Superior temporal gyrus (tissue), 1 donor: ENCODE data around the gene ZNF48.
"Not testable (repeated sequence)": the region's sequence is repeated elsewhere in the genome, so short reads cannot be mapped to it uniquely, and the experiment has no call there.

Experiments used
- DNase-seq: peaks from one replicate; pipeline ENCODE4 v3.0.0-alpha.2; 2016; ENCODE audit errors: extremely low spot score

The ZNF48 gene

DNA sequence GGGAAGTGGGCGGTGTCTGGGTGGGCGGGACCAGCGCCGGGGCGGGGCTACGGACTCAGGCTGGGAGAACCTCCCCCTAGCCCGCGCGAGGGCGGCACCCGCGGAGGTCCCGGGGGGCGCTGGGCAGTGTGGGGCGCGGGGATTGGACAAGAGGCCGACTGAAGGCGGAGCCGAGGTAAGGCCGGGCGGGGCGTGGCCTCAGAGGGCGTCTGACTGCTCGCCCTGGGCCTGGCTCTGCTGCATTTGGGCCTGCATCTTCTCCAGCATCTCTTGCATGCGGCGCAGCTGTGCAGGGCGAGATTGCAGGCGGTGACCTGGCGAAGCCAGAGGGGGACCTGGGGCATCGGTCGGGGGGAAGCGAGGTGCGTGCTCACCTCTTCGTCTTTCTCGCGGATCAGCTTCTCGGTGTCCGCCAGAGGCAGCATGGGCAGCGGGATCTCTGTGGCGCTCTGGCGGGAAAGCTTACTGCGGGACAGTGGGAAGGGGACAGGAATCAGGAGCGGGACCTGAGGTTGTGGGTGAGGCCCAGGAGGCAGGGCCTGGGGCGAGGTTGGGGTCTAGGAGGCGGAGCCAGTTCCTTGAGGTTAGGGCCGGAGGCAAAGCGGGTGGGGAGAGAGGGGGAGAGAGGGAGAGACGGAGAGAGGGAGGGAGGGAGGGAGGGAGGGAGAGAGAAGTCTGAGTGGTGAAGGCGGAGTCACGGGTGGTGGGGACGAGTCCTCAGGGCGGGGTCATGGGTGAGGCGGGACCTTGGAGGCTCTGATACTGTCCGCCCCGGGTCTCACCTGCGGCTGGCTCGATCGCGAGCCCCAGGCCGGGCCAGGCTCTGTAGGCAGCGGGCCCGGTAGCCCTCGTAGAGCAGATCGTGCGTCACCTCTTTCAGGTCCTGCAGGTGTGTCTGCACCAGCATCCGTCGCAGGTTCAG, 16.7 kb upstream of the ZNF48 start:
- DNase-seq = peak; percentile 98

GRCh38 chr16:30379158-30379783, 15.9 kb upstream of the ZNF48 start:
- DNase-seq = no peak

- no peak for DNase-seq
Measured at GRCh38 chr16:30380072-30380802, 15.0 kb upstream of the ZNF48 start.

DNA sequence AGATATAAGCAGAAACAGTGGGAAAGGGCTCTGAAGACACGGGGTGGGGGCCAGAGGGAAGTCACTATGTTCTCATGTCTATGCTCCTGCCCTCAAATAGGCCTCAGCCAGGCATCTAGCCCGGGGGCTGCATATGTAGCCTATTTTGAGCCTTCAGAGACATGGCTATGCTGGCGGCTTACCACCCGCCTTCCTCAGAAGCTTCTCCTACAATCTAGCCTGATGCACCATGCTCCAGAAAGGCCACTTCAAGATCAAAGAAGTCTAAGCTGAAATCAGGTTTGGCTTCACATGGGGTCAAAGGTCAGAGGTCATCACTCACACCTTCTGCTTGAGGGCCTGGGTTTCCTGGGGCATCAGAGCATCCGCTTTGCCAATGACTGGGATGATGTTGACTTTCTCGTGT, 14.4 kb upstream of the ZNF48 start:
- no peak for DNase-seq

- DNase-seq = no peak
Measured at GRCh38 chr16:30381291-30382041, 13.8 kb upstream of the ZNF48 start.

DNA sequence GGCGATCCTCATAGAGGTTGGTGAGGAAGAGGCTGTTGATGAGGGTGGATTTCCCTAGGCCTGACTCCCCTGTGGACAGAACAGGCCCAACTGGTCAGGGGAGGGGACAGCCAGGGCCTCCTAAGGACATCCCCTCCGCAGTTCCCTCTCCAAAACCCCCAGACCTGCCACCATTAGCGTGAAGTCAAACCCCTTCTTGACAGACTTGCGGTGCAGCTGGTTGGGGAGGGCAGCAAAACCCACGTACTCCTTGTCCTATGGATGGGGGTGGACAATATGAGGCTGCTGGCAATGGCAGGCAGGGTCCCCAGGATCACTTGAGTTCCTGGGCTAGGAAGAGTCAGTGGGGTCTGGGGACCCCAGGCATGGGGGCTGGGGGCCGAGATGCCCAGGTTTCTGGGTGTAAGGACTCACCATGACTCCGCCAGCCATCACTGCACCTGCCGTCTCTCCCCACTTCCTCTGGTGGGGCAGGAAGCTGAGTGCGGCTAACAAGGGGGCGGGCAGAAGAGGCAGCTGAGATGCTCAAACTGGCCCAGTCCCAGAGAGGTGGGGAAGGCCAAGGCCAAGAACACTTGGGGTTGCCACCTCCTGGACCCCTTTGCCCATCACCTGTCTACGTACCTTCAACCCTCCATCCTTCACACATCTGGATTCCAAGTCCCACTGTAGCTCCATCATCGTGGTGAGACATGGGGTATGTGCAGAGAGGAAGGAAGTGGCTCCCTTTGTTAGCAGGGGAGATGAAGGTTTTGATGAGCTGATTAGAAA, 12.9 kb upstream of the ZNF48 start, which contains the start of gene SEPTIN1:
SEPTIN1 (minus strand) TSS at position 451 of the 771 bp plus-strand sequence; CDS start at position 432, 19 bp downstream.
- DNase-seq = no peak

DNA sequence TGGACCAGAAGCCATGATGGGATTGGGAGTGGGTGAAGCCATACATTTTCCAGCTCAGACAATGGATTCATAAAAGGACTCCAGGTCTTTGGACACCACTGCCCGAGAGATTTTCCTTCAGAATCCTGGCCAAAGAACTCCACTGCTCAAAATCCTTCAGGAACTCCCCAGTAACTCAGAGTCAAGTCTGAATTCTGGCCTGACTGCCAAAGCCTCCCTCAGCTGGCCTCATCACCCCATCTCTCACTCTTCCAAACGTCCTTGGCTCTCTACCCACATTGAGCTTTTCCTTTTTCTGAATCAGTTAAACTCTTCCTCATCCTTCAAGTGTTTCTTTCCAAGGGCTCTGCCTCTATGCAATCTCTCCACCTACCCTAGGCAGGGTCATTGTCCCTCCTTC, 11.7 kb upstream of the ZNF48 start:
- DNase-seq = no peak

GRCh38 chr16:30394592-30395154, 547 bp upstream of the ZNF48 start:
- peak; percentile 34 for DNase-seq

- DNase-seq = peak; percentile 27
Measured at GRCh38 chr16:30395992-30396585, 869 bp downstream of the ZNF48 start.

DNA sequence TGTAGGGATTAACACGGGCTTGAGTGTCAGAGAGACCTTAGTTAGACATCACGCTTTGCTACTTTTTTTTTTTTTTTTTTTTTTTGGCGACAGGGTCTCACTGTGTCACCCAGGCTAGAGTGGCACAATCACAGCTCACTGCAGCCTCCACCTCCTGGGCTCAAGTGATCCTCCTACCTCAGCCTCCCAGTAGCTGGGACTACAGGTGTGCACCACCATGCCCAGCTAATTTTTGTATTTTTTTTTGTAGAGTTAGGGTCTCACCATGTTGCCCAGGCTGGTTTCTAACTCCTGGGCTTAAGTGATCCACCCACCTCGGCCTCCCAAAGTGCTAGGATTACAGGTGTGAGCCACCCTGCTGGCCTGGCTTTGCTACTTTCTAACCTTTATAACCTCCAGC, 1.4 kb downstream of the ZNF48 start:
- not testable (repeated sequence) for DNase-seq

- no peak for DNase-seq
Measured at GRCh38 chr16:30397056-30397455, 1.8 kb downstream of the ZNF48 start.

- DNase-seq = no peak
Measured at GRCh38 chr16:30397776-30398660, 2.8 kb downstream of the ZNF48 start.

DNA sequence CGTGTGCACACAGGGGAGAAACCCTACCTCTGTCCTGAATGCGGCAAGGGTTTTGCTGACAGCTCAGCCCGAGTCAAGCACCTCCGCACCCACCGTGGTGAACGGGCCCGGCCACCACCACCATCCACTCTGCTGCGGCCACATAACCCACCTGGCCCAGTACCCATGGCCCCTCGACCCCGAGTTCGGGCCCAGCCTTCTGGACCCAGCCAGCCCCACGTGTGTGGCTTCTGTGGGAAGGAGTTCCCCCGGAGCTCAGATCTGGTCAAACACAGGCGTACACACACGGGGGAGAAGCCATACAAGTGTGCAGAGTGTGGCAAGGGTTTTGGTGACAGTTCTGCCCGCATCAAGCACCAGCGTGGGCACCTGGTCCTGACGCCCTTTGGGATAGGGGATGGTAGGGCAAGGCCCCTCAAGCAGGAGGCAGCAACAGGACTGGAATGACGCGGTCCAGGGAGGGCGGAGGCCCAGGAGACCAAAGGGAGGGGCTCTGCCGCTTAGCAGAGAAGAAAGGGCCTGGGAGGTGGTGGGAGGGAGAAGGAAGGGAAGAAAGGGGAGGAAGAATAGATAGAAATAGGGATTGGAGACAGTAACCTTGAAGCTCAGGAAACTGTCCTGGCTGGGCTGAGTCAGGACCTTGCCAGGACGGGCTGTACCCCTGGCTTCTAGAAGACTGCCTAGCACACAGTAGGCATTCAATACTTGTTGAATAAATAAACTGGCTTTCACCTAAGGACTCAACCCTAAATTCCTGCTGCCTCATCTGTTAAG, 3.6 kb downstream of the ZNF48 start:
- DNase-seq = no peak

GRCh38 chr16:30399435-30400186, 4.4 kb downstream of the ZNF48 start:
- no peak for DNase-seq

DNA sequence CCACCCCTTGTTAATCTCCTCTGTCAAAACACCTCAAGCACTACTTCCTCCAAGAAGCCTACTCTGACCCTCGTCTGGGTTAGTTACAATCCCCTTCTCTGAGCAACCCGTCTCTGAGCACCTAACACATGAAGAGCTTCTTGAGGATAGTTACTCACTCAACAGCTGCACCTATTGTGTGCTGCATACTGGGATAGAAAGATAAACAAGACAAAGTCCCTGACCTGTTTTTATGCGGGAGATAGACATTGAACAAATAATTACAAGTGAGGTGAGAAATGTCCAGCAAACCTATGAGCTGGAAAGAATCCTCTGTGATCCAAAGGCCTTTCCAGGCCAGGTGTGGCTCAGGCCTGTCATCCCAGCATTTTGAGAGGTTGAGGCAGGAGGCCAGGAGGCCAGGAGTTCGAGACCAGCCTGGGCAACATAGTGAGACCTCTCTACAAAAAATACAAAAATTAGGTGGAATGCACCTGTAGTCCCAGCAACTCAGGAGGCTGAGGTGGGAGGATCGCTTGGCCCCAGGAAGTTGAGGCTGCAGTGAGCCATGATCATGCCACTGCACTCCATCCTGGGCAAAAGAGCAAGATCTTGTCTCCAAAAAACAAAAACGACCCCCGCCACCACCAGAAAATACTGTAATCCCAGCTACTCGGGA, 6.7 kb downstream of the ZNF48 start:
- no peak for DNase-seq

- DNase-seq = no peak
Measured at GRCh38 chr16:30406795-30407101, 11.5 kb downstream of the ZNF48 start.
